Liver (tissue), 3 donors: ENCODE data around the gene XRCC5.

Source experiments
- ATF3 ChIP-seq: IDR thresholded peaks from 2 replicates; pipeline ENCODE4 v1.6.1; 2016; ENCODE audit warnings: antibody characterized with exemption
- CTCF ChIP-seq: fragments of 150-350 bp; IDR thresholded peaks from 2 replicates; pipeline ENCODE4 v1.5.1; 2017; ENCODE audit warnings: improper control_type of control experiment, low read depth, low read length; ENCODE audit not compliant: missing input control
- EGR1 ChIP-seq, 2 donors: IDR thresholded peaks; 2 replicates each; pipeline ENCODE4 v1.6.1; 2016 to 2018; ENCODE audit warnings: antibody characterized with exemption in 2 of 2, low read depth in 2 of 2
- GABPA ChIP-seq, 2 donors: IDR thresholded peaks in 1 of 2; conservative IDR thresholded peaks in 1 of 2; 2 replicates each; pipeline ENCODE4 v1.6.1; 2016; ENCODE audit warnings: antibody characterized with exemption in 2 of 2, mild to moderate bottlenecking in 1 of 2, moderate library complexity in 1 of 2
- HNF4G ChIP-seq: IDR thresholded peaks from 2 replicates; pipeline ENCODE4 v1.6.1; 2016; ENCODE audit warnings: antibody characterized with exemption
- JUND ChIP-seq, 2 donors: IDR thresholded peaks; 2 replicates each; pipeline ENCODE4 v1.6.1; 2016; ENCODE audit warnings: antibody characterized with exemption in 2 of 2
- RAD21 ChIP-seq, 2 donors: IDR thresholded peaks; 2 replicates each; pipeline ENCODE4 v1.6.1; 2016; ENCODE audit warnings: antibody characterized with exemption in 2 of 2, mild to moderate bottlenecking in 2 of 2
- SP1 ChIP-seq: IDR thresholded peaks from 2 replicates; pipeline ENCODE4 v1.6.1; 2018; ENCODE audit warnings: antibody characterized with exemption, mild to moderate bottlenecking
- TAF1 ChIP-seq: conservative IDR thresholded peaks from 2 replicates; pipeline ENCODE4 v1.6.1; 2016; ENCODE audit warnings: antibody characterized with exemption, mild to moderate bottlenecking
- YY1 ChIP-seq: IDR thresholded peaks from 2 replicates; pipeline ENCODE4 v1.6.1; 2016; ENCODE audit warnings: antibody characterized with exemption, mild to moderate bottlenecking
- TF ChIP-seq, protein P1 (sequence below): IDR thresholded peaks from 2 replicates; pipeline ENCODE4 v1.6.1; 2016; ENCODE audit warnings: antibody characterized with exemption
- TF ChIP-seq, protein P2 (sequence below): IDR thresholded peaks from 2 replicates; pipeline ENCODE4 v1.6.1; 2016; ENCODE audit warnings: antibody characterized with exemption, mild to moderate bottlenecking
- TF ChIP-seq, protein P3 (sequence below): IDR thresholded peaks from 2 replicates; pipeline ENCODE4 v1.6.1; 2016; ENCODE audit warnings: antibody characterized with exemption
- donor health status: healthy.
- donor health status: healthy.

GRCh38 chr2:216139884-216140283 is 30.7 kb downstream of the XRCC5 start:
- TF ChIP-seq CTCF (peak; percentile 56), TAF1 (no peak), YY1 (no peak), RAD21 (IDR thresholded peaks at IDR 0.05) (peak; percentile 78 to 88), HNF4G (no peak), ATF3 (no peak), SP1 (no peak), GABPA (IDR thresholded peaks at IDR 0.05 in 1 of 2, conservative IDR thresholded peaks at IDR 0.05 in 1 of 2) (no peak), JUND (IDR thresholded peaks at IDR 0.05) (no peak), EGR1 (IDR thresholded peaks at IDR 0.05; ENCODE audit: low read depth in 2 of 2) (no peak)
- TF ChIP-seq, protein P1, sequence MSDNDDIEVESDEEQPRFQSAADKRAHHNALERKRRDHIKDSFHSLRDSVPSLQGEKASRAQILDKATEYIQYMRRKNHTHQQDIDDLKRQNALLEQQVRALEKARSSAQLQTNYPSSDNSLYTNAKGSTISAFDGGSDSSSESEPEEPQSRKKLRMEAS: no peak
- TF ChIP-seq, protein P2, sequence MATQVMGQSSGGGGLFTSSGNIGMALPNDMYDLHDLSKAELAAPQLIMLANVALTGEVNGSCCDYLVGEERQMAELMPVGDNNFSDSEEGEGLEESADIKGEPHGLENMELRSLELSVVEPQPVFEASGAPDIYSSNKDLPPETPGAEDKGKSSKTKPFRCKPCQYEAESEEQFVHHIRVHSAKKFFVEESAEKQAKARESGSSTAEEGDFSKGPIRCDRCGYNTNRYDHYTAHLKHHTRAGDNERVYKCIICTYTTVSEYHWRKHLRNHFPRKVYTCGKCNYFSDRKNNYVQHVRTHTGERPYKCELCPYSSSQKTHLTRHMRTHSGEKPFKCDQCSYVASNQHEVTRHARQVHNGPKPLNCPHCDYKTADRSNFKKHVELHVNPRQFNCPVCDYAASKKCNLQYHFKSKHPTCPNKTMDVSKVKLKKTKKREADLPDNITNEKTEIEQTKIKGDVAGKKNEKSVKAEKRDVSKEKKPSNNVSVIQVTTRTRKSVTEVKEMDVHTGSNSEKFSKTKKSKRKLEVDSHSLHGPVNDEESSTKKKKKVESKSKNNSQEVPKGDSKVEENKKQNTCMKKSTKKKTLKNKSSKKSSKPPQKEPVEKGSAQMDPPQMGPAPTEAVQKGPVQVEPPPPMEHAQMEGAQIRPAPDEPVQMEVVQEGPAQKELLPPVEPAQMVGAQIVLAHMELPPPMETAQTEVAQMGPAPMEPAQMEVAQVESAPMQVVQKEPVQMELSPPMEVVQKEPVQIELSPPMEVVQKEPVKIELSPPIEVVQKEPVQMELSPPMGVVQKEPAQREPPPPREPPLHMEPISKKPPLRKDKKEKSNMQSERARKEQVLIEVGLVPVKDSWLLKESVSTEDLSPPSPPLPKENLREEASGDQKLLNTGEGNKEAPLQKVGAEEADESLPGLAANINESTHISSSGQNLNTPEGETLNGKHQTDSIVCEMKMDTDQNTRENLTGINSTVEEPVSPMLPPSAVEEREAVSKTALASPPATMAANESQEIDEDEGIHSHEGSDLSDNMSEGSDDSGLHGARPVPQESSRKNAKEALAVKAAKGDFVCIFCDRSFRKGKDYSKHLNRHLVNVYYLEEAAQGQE: no peak
- TF ChIP-seq, protein P3, sequence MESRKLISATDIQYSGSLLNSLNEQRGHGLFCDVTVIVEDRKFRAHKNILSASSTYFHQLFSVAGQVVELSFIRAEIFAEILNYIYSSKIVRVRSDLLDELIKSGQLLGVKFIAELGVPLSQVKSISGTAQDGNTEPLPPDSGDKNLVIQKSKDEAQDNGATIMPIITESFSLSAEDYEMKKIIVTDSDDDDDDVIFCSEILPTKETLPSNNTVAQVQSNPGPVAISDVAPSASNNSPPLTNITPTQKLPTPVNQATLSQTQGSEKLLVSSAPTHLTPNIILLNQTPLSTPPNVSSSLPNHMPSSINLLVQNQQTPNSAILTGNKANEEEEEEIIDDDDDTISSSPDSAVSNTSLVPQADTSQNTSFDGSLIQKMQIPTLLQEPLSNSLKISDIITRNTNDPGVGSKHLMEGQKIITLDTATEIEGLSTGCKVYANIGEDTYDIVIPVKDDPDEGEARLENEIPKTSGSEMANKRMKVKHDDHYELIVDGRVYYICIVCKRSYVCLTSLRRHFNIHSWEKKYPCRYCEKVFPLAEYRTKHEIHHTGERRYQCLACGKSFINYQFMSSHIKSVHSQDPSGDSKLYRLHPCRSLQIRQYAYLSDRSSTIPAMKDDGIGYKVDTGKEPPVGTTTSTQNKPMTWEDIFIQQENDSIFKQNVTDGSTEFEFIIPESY: no peak
